ENCODE data around the gene ABHD4. TPM values are rescaled to one million over a fixed set of nuclear protein-coding genes. Genes with fewer than 3 reads are reported as not detected.

The ABHD4 gene
- total RNA-seq, 1 donor from 2014 or later: 31.9 TPM

GRCh38 chr14:22589096-22589839 lies 8.8 kb upstream of the ABHD4 start, which contains the start of gene DAD1:
Gene DAD1, minus strand, starts transcription at chr14:22589224. Its CDS starts 67 bp downstream, at chr14:22589157.
- H3K27me3 ChIP-seq: no peaks in the 10 kb centered on the region

GRCh38 chr14:22593189-22593588 lies 4.9 kb upstream of the ABHD4 start:
- no peak overlapping the region for H3K4me3 ChIP-seq
- no peak for DNase-seq (ENCODE audit: extremely low spot score in 2 of 2)
- intact Hi-C loops (cut with DNase I): no loop called here
- H3K27ac ChIP-seq: no peak overlapping the region
- H3K4me1 ChIP-seq: peaks cover 12% of the 10 kb centered on the region
- no peaks in the 10 kb centered on the region for H3K9me3 ChIP-seq
- H3K36me3 ChIP-seq: no peaks in the 10 kb centered on the region
- no peak for TF ChIP-seq CTCF (IDR thresholded peaks at IDR 0.05)
- no peak for TF ChIP-seq POLR2AphosphoS5 (IDR thresholded peaks at IDR 0.05; ENCODE audit: insufficient read depth in 1 of 2, low read depth in 1 of 2)
- no peaks in the 10 kb centered on the region for H3K27me3 ChIP-seq

More at GRCh38 chr14:22589096-22589839, 8.8 kb upstream of the ABHD4 start, which contains the start of gene DAD1:
- no peaks in the 10 kb centered on the region for H3K36me3 ChIP-seq
- peaks cover 51% of the 10 kb centered on the region for H3K4me1 ChIP-seq
- peak; percentile 99 to 100 for DNase-seq (ENCODE audit: extremely low spot score in 2 of 2)
- no peaks in the 10 kb centered on the region for H3K9me3 ChIP-seq
- TF ChIP-seq POLR2AphosphoS5 (IDR thresholded peaks at IDR 0.05; ENCODE audit: insufficient read depth in 1 of 2, low read depth in 1 of 2): peak; percentile 98 to 99
- peak in 1 of 3 experiments; percentile 20 for TF ChIP-seq CTCF (IDR thresholded peaks at IDR 0.05)
- peak; percentile 47 to 92 for TF ChIP-seq POLR2A (IDR thresholded peaks at IDR 0.05)
- intact Hi-C loops (cut with DNase I): no loop called here
- H3K27ac ChIP-seq: peak within 1 kb of the TSS; percentile 89
- H3K4me3 ChIP-seq: peak within 1 kb of the TSS; percentile 58 to 70

GRCh38 chr14:22593601-22594000 lies 4.5 kb upstream of the ABHD4 start:
- intact Hi-C loops (cut with DNase I): no loop called here

GRCh38 chr14:22594156-22594716 lies 3.9 kb upstream of the ABHD4 start:
- TF ChIP-seq CTCF (IDR thresholded peaks at IDR 0.05) (no peak), POLR2AphosphoS5 (IDR thresholded peaks at IDR 0.05; ENCODE audit: insufficient read depth in 1 of 2, low read depth in 1 of 2) (no peak), POLR2A (IDR thresholded peaks at IDR 0.05) (no peak)
- Histone ChIP-seq H3K9me3 (no peaks in the 10 kb centered on the region), H3K27ac (no peak overlapping the region), H3K27me3 (no peaks in the 10 kb centered on the region), H3K4me1 (peaks cover 14% of the 10 kb centered on the region), H3K36me3 (no peaks in the 10 kb centered on the region), H3K4me3 (no peak overlapping the region)
- DNase-seq (ENCODE audit: extremely low spot score in 2 of 2): no peak
- intact Hi-C loops (cut with DNase I): no loop called here

More at GRCh38 chr14:22593601-22594000, 4.5 kb upstream of the ABHD4 start:
- no peaks in the 10 kb centered on the region for H3K36me3 ChIP-seq
- H3K9me3 ChIP-seq: no peaks in the 10 kb centered on the region
- no peak for TF ChIP-seq CTCF (IDR thresholded peaks at IDR 0.05)
- TF ChIP-seq POLR2AphosphoS5 (IDR thresholded peaks at IDR 0.05; ENCODE audit: insufficient read depth in 1 of 2, low read depth in 1 of 2): no peak
- DNase-seq (ENCODE audit: extremely low spot score in 2 of 2): no peak
- H3K27ac ChIP-seq: no peak overlapping the region
- no peak overlapping the region for H3K4me3 ChIP-seq
- no peaks in the 10 kb centered on the region for H3K27me3 ChIP-seq
- H3K4me1 ChIP-seq: peaks cover 9% of the 10 kb centered on the region

Measured in vagina (tissue), 2 donors.